Testis (tissue), 2 donors: Measurements from ENCODE around the gene NFATC3.

ENCODE experiments used
- CTCF ChIP-seq, 3 experiments: fragments of 450-650 bp in 2 of 3; fragments of 200-600 bp in 1 of 3; sonication (generic) in 1 of 3; IDR thresholded peaks; one replicate each; pipeline ENCODE4 v1.5.1; 2016 to 2019; ENCODE audit warnings: antibody characterized with exemption in 3 of 3, mild to moderate bottlenecking in 2 of 3, moderate library complexity in 1 of 3
- POLR2A ChIP-seq: fragments of 450-650 bp; IDR thresholded peaks from one replicate; pipeline ENCODE4 v1.6.1; 2017; ENCODE audit warnings: antibody characterized with exemption, mild to moderate bottlenecking, moderate library complexity

- no peak for TF ChIP-seq CTCF (IDR thresholded peaks at IDR 0.05)
- TF ChIP-seq POLR2A: no peak
Observed at GRCh38 chr16:68047987-68048386, 37.2 kb upstream of the NFATC3 start.
